Measurements from ENCODE around the gene TPPP3.

GRCh38 chr16:67411339-67411738 is 18.0 kb upstream of the TPPP3 start:
- no peak for TF ChIP-seq POLR2A (IDR thresholded peaks at IDR 0.05)
- TF ChIP-seq CTCF (IDR thresholded peaks at IDR 0.05) = no peak
- no peak for TF ChIP-seq EP300 (IDR thresholded peaks at IDR 0.05)
